ENCODE results near the gene TMX2. TPM values are rescaled to one million over a fixed set of nuclear protein-coding genes. Genes with fewer than 3 reads are reported as not detected.
A peak's percentile ranks its signal among the peaks of the same experiment; 100 is the strongest.

Gene TMX2
- total RNA-seq, 2 experiments from 2014 or later, result 62.9 to 74.2 TPM

DNA sequence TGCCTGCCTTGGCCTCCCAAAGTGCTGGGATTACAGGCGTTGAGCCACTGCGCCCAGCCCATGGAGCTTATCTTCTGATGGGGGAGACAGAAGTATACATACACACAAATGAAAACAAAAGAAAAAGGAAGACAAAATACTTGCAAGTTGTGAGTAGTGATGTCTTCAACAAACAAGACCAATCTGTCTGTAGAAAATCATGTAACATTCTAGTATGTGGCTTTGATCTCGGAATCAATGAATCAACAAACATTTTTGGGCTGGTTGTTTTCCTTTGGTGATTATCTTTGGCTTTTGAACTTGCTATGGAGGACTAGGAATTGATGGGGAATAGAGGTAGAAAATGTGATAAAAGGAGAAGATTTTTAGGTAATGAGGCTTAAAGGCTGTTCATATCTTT is 45.8 kb downstream of the TMX2 start:
- Mint-ChIP-seq H3K4me1 (peaks cover 15% of the 10 kb centered on the region), H3K4me3 (no peak overlapping the region), H3K27me3 (peaks cover 5% of the 10 kb centered on the region), H3K36me3 (ENCODE audit: low read depth) (peaks cover 2% of the 10 kb centered on the region), H3K9me3 (no peaks in the 10 kb centered on the region), H3K27ac (no peak overlapping the region)
- ChIA-PET CTCF (no interaction called here), POLR2A (no interaction called here)
- no peak for DNase-seq

GRCh38 chr11:57761301-57762234 is 49.2 kb downstream of the TMX2 start, which contains the start of gene CTNND1:
TSS of gene CTNND1 (plus strand) at chr11:57761802. CDS start at chr11:57791479, 29,677 bp downstream.
- ChIA-PET POLR2A (interaction anchor here (0.6 kb wide), 1 partner anchor 10 kb away, joined by 4 read pairs; no protein-coding TSS in a partner anchor), CTCF (interaction anchor here (0.6 to 1.2 kb wide), 3 partner anchors 15 to 76 kb away, joined by 3 to 6 read pairs (median 3); no protein-coding TSS in a partner anchor)
- no peak for DNase-seq
- peaks cover 2% of the 10 kb centered on the region for H3K36me3 Mint-ChIP-seq (ENCODE audit: low read depth)
- no peaks in the 10 kb centered on the region for H3K9me3 Mint-ChIP-seq
- peaks cover 8% of the 10 kb centered on the region for H3K27me3 Mint-ChIP-seq
- no peak within 1 kb of the TSS for H3K27ac Mint-ChIP-seq
- peak within 1 kb of the TSS; percentile 50 for H3K4me3 Mint-ChIP-seq
- peaks cover 23% of the 10 kb centered on the region for H3K4me1 Mint-ChIP-seq

DNA sequence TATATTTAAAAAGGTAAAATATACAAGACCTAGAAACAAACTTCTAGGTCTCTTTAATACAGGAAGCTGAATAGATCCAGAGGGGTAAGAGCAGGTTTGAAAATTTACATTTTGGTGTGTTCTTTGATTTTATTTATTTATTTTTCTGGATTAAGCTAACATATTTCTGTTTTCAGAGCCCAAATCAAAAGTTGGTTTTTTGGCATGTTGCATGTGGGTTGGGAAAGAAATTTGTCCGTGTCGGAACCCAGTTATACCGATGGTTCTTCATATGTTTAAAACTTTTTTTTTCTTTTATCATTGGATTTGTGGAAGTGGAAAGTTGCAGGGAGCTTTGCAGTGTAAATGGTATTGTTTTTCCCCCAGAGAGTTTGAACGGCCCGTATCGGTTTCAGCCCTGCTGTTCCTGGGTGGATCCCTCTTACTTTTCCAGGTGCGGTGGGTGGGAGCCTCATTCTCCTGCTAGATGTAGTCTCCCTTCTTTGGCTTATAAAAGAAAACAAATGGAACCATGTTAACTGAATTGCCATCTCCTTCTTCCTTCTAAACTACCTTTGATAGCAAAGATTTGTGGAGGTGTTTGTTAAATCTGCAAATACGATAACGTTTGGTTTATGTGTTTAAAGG is 50.0 kb downstream of the TMX2 start:
- Mint-ChIP-seq H3K4me3 (peak overlapping the region; percentile 11), H3K36me3 (ENCODE audit: low read depth) (peaks cover 2% of the 10 kb centered on the region), H3K27ac (no peak overlapping the region), H3K27me3 (peaks cover 8% of the 10 kb centered on the region), H3K4me1 (peaks cover 23% of the 10 kb centered on the region), H3K9me3 (no peaks in the 10 kb centered on the region)
- CTCF ChIA-PET, result no interaction called here
- DNase-seq, result no peak
- POLR2A ChIA-PET, result interaction anchor here (0.6 kb wide), 1 partner anchor 9 kb away, joined by 4 read pairs; no protein-coding TSS in a partner anchor

DNA sequence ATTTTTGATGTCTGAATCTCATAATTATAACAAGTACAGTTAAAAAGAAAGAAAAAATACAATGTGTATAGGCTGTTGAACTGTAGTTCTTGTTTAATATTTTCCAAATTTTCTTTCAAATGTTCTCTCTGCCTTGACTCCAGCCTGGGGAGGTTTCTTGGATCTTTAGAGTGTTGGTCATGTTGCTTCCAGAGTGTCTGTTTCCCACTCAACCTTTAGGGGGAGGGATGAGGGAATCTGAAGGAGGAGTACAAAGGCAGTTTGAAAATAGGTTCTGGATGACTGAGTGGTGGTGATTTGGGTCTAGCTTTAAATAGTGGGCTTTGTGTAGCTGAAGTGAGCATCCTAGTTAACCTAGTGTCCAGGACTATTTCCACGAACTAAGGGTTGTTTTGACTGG is 51.2 kb downstream of the TMX2 start:
- Mint-ChIP-seq H3K4me1 (peaks cover 22% of the 10 kb centered on the region), H3K36me3 (ENCODE audit: low read depth) (peaks cover 2% of the 10 kb centered on the region), H3K27me3 (peaks cover 8% of the 10 kb centered on the region), H3K9me3 (no peaks in the 10 kb centered on the region), H3K27ac (no peak overlapping the region), H3K4me3 (no peak overlapping the region)
- DNase-seq, result no peak
- ChIA-PET CTCF (interaction anchor here (1.2 to 2.1 kb wide), 2 partner anchors 11 to 37 kb away, joined by 3 to 9 read pairs; no protein-coding TSS in a partner anchor), POLR2A (no interaction called here)

DNA sequence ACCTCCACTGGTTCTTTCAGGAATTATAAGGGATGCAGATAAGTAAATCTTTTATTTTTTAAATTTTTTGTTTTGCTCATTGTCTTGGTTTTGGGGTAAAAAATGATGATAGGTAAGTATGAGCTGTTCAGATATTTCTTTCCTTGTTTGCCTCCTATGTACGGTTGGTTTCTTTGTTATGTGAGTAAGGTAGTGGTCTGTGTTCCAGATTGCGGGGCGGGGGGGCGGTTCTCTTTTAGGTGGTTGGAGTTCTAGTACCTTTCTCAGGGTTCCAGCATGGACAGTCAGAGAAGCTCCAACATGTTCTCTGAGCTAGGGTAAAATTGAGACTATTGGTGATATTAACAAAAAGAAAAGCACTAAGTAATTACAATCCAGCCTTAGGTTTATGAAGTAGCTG is 51.6 kb downstream of the TMX2 start:
- peaks cover 22% of the 10 kb centered on the region for H3K4me1 Mint-ChIP-seq
- H3K36me3 Mint-ChIP-seq (ENCODE audit: low read depth), result peaks cover 2% of the 10 kb centered on the region
- peaks cover 8% of the 10 kb centered on the region for H3K27me3 Mint-ChIP-seq
- POLR2A ChIA-PET, result no interaction called here
- CTCF ChIA-PET, result interaction anchor here (0.8 to 2.1 kb wide), 3 partner anchors 9 to 37 kb away, joined by 3 to 9 read pairs (median 4); no protein-coding TSS in a partner anchor
- H3K9me3 Mint-ChIP-seq, result no peaks in the 10 kb centered on the region
- no peak for DNase-seq
- H3K4me3 Mint-ChIP-seq, result no peak overlapping the region
- no peak overlapping the region for H3K27ac Mint-ChIP-seq

GRCh38 chr11:57764566-57764965 is 52.2 kb downstream of the TMX2 start:
- no peak for DNase-seq
- Mint-ChIP-seq H3K36me3 (ENCODE audit: low read depth) (peaks cover 2% of the 10 kb centered on the region), H3K9me3 (no peaks in the 10 kb centered on the region), H3K27ac (no peak overlapping the region), H3K27me3 (peaks cover 8% of the 10 kb centered on the region), H3K4me3 (no peak overlapping the region), H3K4me1 (peaks cover 22% of the 10 kb centered on the region)
- ChIA-PET POLR2A (no interaction called here), CTCF (interaction anchor here (0.8 to 2.1 kb wide), 3 partner anchors 9 to 36 kb away, joined by 3 to 9 read pairs (median 4); no protein-coding TSS in a partner anchor)

DNA sequence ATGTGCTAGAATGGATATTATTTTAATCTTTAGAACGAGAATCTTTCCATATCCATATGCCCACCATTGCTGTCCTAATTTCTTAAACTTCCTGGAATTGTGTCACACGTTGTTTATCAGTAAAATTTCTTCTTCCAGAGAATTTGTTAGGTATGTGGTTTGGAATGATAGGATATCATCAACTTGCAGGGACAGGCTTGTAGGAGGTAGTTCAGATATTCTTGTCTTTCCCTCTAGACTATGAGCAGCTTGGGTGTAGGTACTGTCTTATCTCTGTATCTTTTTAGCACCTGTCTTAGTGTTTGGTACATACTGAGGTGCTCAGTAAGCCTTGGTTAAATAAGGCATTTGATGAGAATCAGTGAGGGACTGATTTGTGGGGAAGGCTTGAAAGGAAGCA is 52.6 kb downstream of the TMX2 start:
- Mint-ChIP-seq H3K27me3 (peaks cover 8% of the 10 kb centered on the region), H3K9me3 (no peaks in the 10 kb centered on the region), H3K27ac (no peak overlapping the region), H3K4me3 (no peak overlapping the region), H3K4me1 (peaks cover 22% of the 10 kb centered on the region), H3K36me3 (ENCODE audit: low read depth) (peaks cover 2% of the 10 kb centered on the region)
- CTCF ChIA-PET, result interaction anchor here (1.3 to 2.1 kb wide), 2 partner anchors 17 to 36 kb away, joined by 3 to 9 read pairs; no protein-coding TSS in a partner anchor
- no peak for DNase-seq
- POLR2A ChIA-PET, result no interaction called here

DNA sequence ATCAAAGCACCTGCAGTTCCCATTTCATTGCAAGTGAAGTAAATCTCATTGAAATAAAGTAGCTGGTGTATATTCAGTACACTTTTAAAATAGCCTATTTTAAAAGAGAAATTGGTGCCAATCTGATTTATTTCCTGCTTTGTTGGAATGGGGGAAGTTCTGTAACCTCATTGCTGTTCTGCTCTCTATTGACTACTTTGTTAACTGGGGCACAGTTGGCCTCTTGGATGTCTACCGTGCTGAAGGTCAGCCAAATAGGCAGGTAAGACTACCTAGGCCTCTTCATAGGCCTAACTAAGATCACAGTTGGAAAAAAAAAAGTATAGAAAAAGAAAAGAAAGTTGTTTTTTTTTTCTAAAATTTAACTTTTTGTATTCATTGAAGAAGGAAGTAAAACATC is 58.4 kb downstream of the TMX2 start:
- no peaks in the 10 kb centered on the region for H3K36me3 Mint-ChIP-seq (ENCODE audit: low read depth)
- no peak overlapping the region for H3K4me3 Mint-ChIP-seq
- no peak for DNase-seq

GRCh38 chr11:57771365-57771764 is 59.0 kb downstream of the TMX2 start:
- Mint-ChIP-seq H3K4me3 (no peak overlapping the region), H3K27me3 (no peaks in the 10 kb centered on the region), H3K27ac (no peak overlapping the region), H3K9me3 (no peaks in the 10 kb centered on the region), H3K36me3 (ENCODE audit: low read depth) (no peaks in the 10 kb centered on the region), H3K4me1 (peaks cover 6% of the 10 kb centered on the region)
- CTCF ChIA-PET, result interaction anchor here (0.6 kb wide), 1 partner anchor 175 kb away, joined by 4 read pairs; no protein-coding TSS in a partner anchor
- POLR2A ChIA-PET, result interaction anchor here (0.6 kb wide), 1 partner anchor 9 kb away, joined by 4 read pairs; no protein-coding TSS in a partner anchor
- no peak for DNase-seq

More for the DNA sequence above, 58.4 kb downstream of the TMX2 start:
- CTCF ChIA-PET, result no interaction called here
- POLR2A ChIA-PET, result no interaction called here
- no peaks in the 10 kb centered on the region for H3K9me3 Mint-ChIP-seq
- H3K27ac Mint-ChIP-seq, result no peak overlapping the region
- peaks cover 5% of the 10 kb centered on the region for H3K4me1 Mint-ChIP-seq
- no peaks in the 10 kb centered on the region for H3K27me3 Mint-ChIP-seq

DNA sequence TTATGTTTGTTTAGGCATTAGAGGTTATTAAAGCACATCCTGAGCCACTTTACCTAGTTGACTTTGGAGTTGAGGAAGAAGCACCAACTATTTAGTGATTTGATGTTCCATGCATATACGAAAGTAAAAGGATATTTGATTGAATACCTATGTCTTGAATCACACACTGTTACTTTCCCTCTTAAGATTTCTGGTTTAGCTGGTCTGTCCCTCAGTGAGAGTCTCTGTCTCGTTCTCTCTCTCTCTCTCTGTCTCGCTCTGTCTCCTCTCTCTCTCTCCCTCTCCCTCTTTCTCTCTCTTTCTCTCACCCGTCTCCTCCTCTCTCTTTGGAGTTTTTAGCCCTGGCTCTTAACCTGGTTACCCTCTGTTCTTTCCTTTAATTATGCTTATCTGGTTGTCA is 60.2 kb downstream of the TMX2 start:
- Mint-ChIP-seq H3K27ac (no peak overlapping the region), H3K9me3 (no peaks in the 10 kb centered on the region), H3K4me3 (no peak overlapping the region), H3K4me1 (peaks cover 6% of the 10 kb centered on the region), H3K36me3 (ENCODE audit: low read depth) (no peaks in the 10 kb centered on the region), H3K27me3 (no peaks in the 10 kb centered on the region)
- CTCF ChIA-PET, result no interaction called here
- no peak for DNase-seq
- POLR2A ChIA-PET, result no interaction called here

GRCh38 chr11:57773026-57773598 is 60.7 kb downstream of the TMX2 start:
- H3K27me3 Mint-ChIP-seq, result no peaks in the 10 kb centered on the region
- ChIA-PET POLR2A (no interaction called here), CTCF (interaction anchor here (0.6 to 0.7 kb wide), 3 partner anchors 28 to 513 kb away, joined by 3 read pairs; no protein-coding TSS in a partner anchor)

DNA sequence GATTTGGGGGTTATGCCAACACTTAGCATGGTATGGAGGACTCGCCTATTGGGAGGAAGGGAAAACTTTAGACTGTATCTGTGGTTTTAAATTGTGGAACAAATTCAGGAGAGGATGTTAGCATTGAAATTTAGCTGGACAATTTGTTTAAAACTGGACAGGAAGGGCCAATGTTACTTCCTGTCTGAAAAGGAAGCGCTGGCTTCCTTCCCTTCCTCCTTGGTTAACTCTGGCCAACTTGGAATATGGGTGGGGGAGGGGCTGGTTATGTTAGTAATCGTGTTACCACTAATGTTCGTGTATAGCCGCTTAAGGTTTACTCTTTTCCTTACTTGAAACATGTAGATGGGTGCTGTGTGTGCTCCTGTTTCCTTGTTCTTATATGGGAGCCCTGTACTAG is 63.1 kb downstream of the TMX2 start:
- Mint-ChIP-seq H3K27ac (no peak overlapping the region), H3K9me3 (no peaks in the 10 kb centered on the region), H3K27me3 (no peaks in the 10 kb centered on the region), H3K4me1 (peaks cover 12% of the 10 kb centered on the region), H3K4me3 (no peak overlapping the region), H3K36me3 (ENCODE audit: low read depth) (no peaks in the 10 kb centered on the region)
- ChIA-PET POLR2A (no interaction called here), CTCF (interaction anchor here (1.3 kb wide), 1 partner anchor 46 kb away, joined by 3 read pairs; no protein-coding TSS in a partner anchor)
- no peak for DNase-seq

More at GRCh38 chr11:57773026-57773598, 60.7 kb downstream of the TMX2 start:
- H3K36me3 Mint-ChIP-seq (ENCODE audit: low read depth), result no peaks in the 10 kb centered on the region
- H3K9me3 Mint-ChIP-seq, result no peaks in the 10 kb centered on the region
- H3K4me3 Mint-ChIP-seq, result no peak overlapping the region
- no peak overlapping the region for H3K27ac Mint-ChIP-seq
- DNase-seq, result no peak
- H3K4me1 Mint-ChIP-seq, result peaks cover 5% of the 10 kb centered on the region

Measured in activated CD4-positive, alpha-beta T cell treated with anti-CD3 and anti-CD28 coated beads, Interleukin-2, amount 10 ng/mL, durations not matched to agents 7 days and 5 days (primary cell).